GM18868 (cell line): ENCODE data around the gene POLRMT.
"Not testable (repeated sequence)": the region's sequence is repeated elsewhere in the genome, so short reads cannot be mapped to it uniquely, and the experiment has no call there.

Experiments used
- ATAC-seq: cut with Tn5 transposase; IDR thresholded peaks from one replicate; pipeline ENCODE4 v1.9.1; 2021; ENCODE audit warnings: mild to moderate bottlenecking, moderate library complexity; ENCODE audit not compliant: unreplicated experiment

The POLRMT gene

GRCh38 chr19:613732-614567 lies 19.4 kb downstream of the POLRMT start:
- no peak for ATAC-seq

GRCh38 chr19:612941-613340 lies 20.4 kb downstream of the POLRMT start:
- ATAC-seq: no peak

GRCh38 chr19:611481-611868 lies 21.9 kb downstream of the POLRMT start:
- ATAC-seq: no peak

GRCh38 chr19:610801-611480 lies 22.4 kb downstream of the POLRMT start:
- no peak for ATAC-seq

GRCh38 chr19:610071-610800 lies 23.1 kb downstream of the POLRMT start:
- no peak for ATAC-seq

- no peak for ATAC-seq
Observed at GRCh38 chr19:609004-609346, 24.4 kb downstream of the POLRMT start.

- ATAC-seq: no peak
Observed at GRCh38 chr19:608155-609003, 25.0 kb downstream of the POLRMT start.

- ATAC-seq: no peak
Observed at GRCh38 chr19:607301-608154, 25.8 kb downstream of the POLRMT start.

GRCh38 chr19:605061-605971 lies 28.0 kb downstream of the POLRMT start:
- not testable (repeated sequence) for ATAC-seq

- ATAC-seq: no peak
Observed at GRCh38 chr19:604355-604754, 29.0 kb downstream of the POLRMT start.

GRCh38 chr19:603779-604178 lies 29.6 kb downstream of the POLRMT start:
- not testable (repeated sequence) for ATAC-seq

GRCh38 chr19:603302-603639 lies 30.1 kb downstream of the POLRMT start:
- ATAC-seq: not testable (repeated sequence)

- ATAC-seq: no peak
Observed at GRCh38 chr19:602391-603301, 30.7 kb downstream of the POLRMT start.

- no peak for ATAC-seq
Observed at GRCh38 chr19:601790-602189, 31.5 kb downstream of the POLRMT start.

- no peak for ATAC-seq
Observed at GRCh38 chr19:601310-601709, 32.0 kb downstream of the POLRMT start.

GRCh38 chr19:597406-598315 lies 35.7 kb downstream of the POLRMT start:
- ATAC-seq: no peak

GRCh38 chr19:596263-596655 lies 37.1 kb downstream of the POLRMT start:
- ATAC-seq: no peak
